DMS114 treated with DMSO at 0.1 percent for 48 hours (cell line): Measurements from ENCODE around the gene SLC17A9.

Experiments used
- DNase-seq: peaks from one replicate; lab custom pipeline; 2025; ENCODE audit not compliant: unreplicated experiment; lab: John Stamatoyannopoulos, UW

SLC17A9 gene

GRCh38 chr20:62937268-62938104 is 15.0 kb upstream of the SLC17A9 start:
- DNase-seq: peak; percentile 85

- no peak for DNase-seq
These were observed 14.2 kb upstream of the SLC17A9 start, which contains the start of gene GID8 for GRCh38 chr20:62938105-62938888. Gene GID8, plus strand, starts transcription at chr20:62938147. Its CDS starts 3,356 bp downstream, at chr20:62941503.

- DNase-seq: no peak
These were observed 11.6 kb upstream of the SLC17A9 start for GRCh38 chr20:62940875-62941274.

GRCh38 chr20:62941792-62942191 is 10.7 kb upstream of the SLC17A9 start:
- no peak for DNase-seq

GRCh38 chr20:62942456-62942855 is 10.1 kb upstream of the SLC17A9 start:
- DNase-seq: no peak

- no peak for DNase-seq
These were observed 9.1 kb upstream of the SLC17A9 start for GRCh38 chr20:62943396-62943795.

GRCh38 chr20:62944184-62944583 is 8.3 kb upstream of the SLC17A9 start:
- DNase-seq: no peak

- DNase-seq: no peak
These were observed 7.8 kb upstream of the SLC17A9 start for GRCh38 chr20:62944746-62945145.

GRCh38 chr20:62945771-62946339 is 6.7 kb upstream of the SLC17A9 start:
- DNase-seq: no peak

GRCh38 chr20:62946918-62947317 is 5.6 kb upstream of the SLC17A9 start:
- DNase-seq: no peak

GRCh38 chr20:62947532-62948300 is 4.8 kb upstream of the SLC17A9 start:
- no peak for DNase-seq

- DNase-seq: no peak
These were observed 3.2 kb upstream of the SLC17A9 start for GRCh38 chr20:62949153-62949821.

GRCh38 chr20:62949962-62950361 is 2.5 kb upstream of the SLC17A9 start:
- DNase-seq: no peak

- no peak for DNase-seq
These were observed 1.8 kb upstream of the SLC17A9 start for GRCh38 chr20:62950741-62951140.

- no peak for DNase-seq
These were observed 1.2 kb upstream of the SLC17A9 start for GRCh38 chr20:62951143-62951895.

- DNase-seq: no peak
These were observed 575 bp upstream of the SLC17A9 start for GRCh38 chr20:62951896-62952372.

GRCh38 chr20:62952968-62953838 is 694 bp downstream of the SLC17A9 start:
- no peak for DNase-seq

GRCh38 chr20:62953839-62954703 is 1.6 kb downstream of the SLC17A9 start:
- DNase-seq: no peak
